RWPE1 (cell line): Measurements from ENCODE around the gene KLHL8.

Experiments used
- CTCF ChIA-PET: fragments of 350-600 bp; sonication (Branson Sonifier 250); formaldehyde crosslinking; extraction: SDS; loops from one replicate; lab custom pipeline; 2021; lab: Yijun Ruan, JAX
- POLR2A ChIA-PET: fragments of 400-600 bp; formaldehyde crosslinking; extraction: SDS; loops from one replicate; lab custom pipeline; 2020; ENCODE audit warnings: antibody characterized with exemption; ENCODE audit not compliant: low non-redundant PET; lab: Yijun Ruan, JAX
- DNase-seq: peaks from one replicate; pipeline ENCODE4 v3.0.0; 2012; ENCODE audit warnings: low spot score
- H3K27ac ChIP-seq: fragments of 450-650 bp; 2 replicates; pipeline ENCODE4 v1.5.1; 2017
- CTCF ChIP-seq: fragments of 450-650 bp; conservative IDR thresholded peaks from 2 replicates; pipeline ENCODE4 v1.5.1; 2017; ENCODE audit warnings: low read depth, mild to moderate bottlenecking

KLHL8 gene

GRCh38 chr4:87211249-87211952 lies 9.0 kb downstream of the KLHL8 start:
- DNase-seq = no peak
- ChIA-PET CTCF (no interaction called here), POLR2A (no interaction called here)
- no peak overlapping the region for H3K27ac ChIP-seq
- no peak for TF ChIP-seq CTCF

GRCh38 chr4:87209696-87210095 lies 10.7 kb downstream of the KLHL8 start:
- no peak for TF ChIP-seq CTCF
- no peak for DNase-seq
- ChIA-PET POLR2A (no interaction called here), CTCF (no interaction called here)
- no peak overlapping the region for H3K27ac ChIP-seq

GRCh38 chr4:87209182-87209581 lies 11.2 kb downstream of the KLHL8 start:
- no peak for DNase-seq
- ChIA-PET CTCF (no interaction called here), POLR2A (no interaction called here)
- TF ChIP-seq CTCF = no peak
- no peak overlapping the region for H3K27ac ChIP-seq

GRCh38 chr4:87204559-87204958 lies 15.9 kb downstream of the KLHL8 start:
- no peak for TF ChIP-seq CTCF
- ChIA-PET POLR2A (no interaction called here), CTCF (no interaction called here)
- H3K27ac ChIP-seq = no peak overlapping the region
- DNase-seq = no peak

- DNase-seq = no peak
- ChIA-PET POLR2A (no interaction called here), CTCF (no interaction called here)
- no peak for TF ChIP-seq CTCF
- H3K27ac ChIP-seq = no peak overlapping the region
Observed at GRCh38 chr4:87196927-87197326, 23.5 kb downstream of the KLHL8 start.

GRCh38 chr4:87196146-87196545 lies 24.3 kb downstream of the KLHL8 start:
- CTCF ChIA-PET = no interaction called here
- no peak for DNase-seq
- H3K27ac ChIP-seq = no peak overlapping the region
- POLR2A ChIA-PET = no interaction called here
- no peak for TF ChIP-seq CTCF
